GM19324 (cell line): ENCODE results near the gene TBX10.
A peak's percentile ranks its signal among the peaks of the same experiment; 100 is the strongest.
"Not testable (repeated sequence)": the region's sequence is repeated elsewhere in the genome, so short reads cannot be mapped to it uniquely, and the experiment has no call there.

Source experiments
- ATAC-seq: cut with Tn5 transposase; IDR thresholded peaks from one replicate; pipeline ENCODE4 v1.9.1; 2021; ENCODE audit warnings: mild to moderate bottlenecking, moderate library complexity; ENCODE audit not compliant: unreplicated experiment, low FRiP score

Gene TBX10

GRCh38 chr11:67604815-67605214 is 34.7 kb downstream of the TBX10 start:
- no peak for ATAC-seq

GRCh38 chr11:67604119-67604518 is 35.4 kb downstream of the TBX10 start:
- not testable (repeated sequence) for ATAC-seq

GRCh38 chr11:67601098-67601497 is 38.5 kb downstream of the TBX10 start:
- ATAC-seq, result no peak

GRCh38 chr11:67600324-67601029 is 39.1 kb downstream of the TBX10 start:
- no peak for ATAC-seq

- ATAC-seq, result no peak
Observed at GRCh38 chr11:67599149-67599548, 40.4 kb downstream of the TBX10 start.

- not testable (repeated sequence) for ATAC-seq
Observed at GRCh38 chr11:67597963-67598362, 41.6 kb downstream of the TBX10 start.

- ATAC-seq, result not testable (repeated sequence)
Observed at GRCh38 chr11:67597458-67597857, 42.1 kb downstream of the TBX10 start.

DNA sequence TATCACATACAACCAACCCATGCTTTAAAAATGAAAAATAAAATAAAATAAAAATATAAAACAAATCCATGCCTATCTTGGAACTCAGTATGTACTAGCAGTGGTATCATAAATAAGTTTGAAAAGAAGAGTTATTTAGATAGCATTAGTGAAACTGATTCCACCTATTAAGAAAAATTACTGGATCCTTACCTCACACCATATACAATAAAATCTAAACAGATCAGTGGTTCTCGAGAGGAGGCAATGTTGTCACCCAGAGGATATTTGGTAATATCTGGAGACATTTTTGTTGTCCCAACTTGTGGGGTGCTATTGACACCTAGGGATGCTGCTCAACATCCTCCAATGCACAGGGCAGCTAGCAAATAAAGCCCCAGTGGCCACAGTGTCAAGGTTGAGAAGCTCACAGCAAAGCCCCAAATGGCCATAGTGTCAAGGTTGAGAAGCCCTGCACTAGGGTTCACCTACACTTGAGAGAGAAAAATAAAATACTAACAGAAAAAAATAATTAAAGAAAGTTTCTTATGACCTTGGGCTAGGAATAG is 42.7 kb downstream of the TBX10 start:
- ATAC-seq, result no peak

DNA sequence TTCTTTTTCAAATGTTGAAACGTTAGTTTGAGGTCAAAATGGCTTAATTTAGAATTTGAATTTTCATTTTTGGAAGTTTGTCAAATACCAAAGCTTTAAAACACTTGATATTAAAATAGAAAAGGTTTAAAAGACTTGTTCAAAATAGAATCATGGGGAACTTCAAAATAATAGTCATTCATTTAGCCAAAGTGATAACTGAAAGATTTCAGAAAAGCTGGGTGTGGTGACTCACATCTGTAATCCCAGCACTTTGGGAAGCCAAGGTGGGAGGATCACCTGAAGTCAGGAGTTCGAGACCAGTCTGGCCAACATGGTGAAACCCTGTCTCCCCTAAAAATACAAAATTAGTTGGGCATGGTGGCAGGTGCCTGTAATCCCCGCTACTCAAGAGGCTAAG is 45.1 kb downstream of the TBX10 start:
- no peak for ATAC-seq

DNA sequence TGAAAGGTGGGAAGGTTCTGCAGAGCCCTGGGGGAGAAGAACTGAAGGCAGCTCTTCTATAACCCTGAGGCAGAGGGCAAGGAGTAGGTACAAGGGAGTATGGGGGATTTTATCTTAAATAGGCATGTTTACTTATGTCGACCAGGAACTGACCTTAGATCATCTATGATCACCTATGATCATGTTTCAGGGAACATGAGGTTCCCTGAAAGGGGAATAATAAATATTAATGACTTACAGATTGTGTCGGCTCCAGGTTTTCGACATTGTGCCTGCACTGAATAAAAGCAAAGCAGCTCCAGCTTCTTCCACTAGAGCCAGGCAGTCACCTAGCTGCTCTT is 46.0 kb downstream of the TBX10 start:
- ATAC-seq, result no peak

DNA sequence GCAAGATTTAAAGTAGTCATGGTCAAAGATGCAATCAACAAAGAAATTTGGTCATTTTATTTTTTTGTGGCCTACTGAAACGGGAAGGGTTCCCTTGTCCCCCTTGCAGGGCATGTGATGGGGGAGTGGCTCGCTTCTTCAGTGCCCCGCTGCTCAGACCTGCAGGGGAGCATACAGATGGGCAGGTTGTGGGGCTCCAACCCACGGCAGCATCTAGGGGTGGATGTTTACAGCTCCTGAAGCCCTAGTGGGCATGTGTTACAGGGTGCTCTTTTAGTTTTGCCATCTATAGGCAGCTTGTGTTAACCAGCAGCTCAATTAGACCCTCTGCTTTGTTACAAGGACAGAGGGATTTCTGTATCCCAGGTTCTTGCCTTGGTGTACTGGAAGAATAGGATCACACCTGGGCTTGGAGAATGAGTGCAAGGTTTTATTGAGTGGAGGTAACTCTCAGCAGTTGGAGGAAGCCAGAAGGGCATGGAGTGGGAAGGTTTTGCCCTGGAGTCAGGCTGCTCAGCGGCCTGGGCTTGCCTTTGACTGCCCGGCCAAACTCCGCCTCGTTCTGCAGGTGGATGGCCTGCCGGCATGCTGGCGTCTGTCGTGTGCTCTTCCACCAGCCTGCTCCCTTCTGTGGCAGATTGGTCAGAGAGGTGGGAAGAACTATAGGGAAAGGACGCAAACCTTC is 46.5 kb downstream of the TBX10 start:
- no peak for ATAC-seq

GRCh38 chr11:67588899-67589415 is 50.6 kb downstream of the TBX10 start:
- not testable (repeated sequence) for ATAC-seq

DNA sequence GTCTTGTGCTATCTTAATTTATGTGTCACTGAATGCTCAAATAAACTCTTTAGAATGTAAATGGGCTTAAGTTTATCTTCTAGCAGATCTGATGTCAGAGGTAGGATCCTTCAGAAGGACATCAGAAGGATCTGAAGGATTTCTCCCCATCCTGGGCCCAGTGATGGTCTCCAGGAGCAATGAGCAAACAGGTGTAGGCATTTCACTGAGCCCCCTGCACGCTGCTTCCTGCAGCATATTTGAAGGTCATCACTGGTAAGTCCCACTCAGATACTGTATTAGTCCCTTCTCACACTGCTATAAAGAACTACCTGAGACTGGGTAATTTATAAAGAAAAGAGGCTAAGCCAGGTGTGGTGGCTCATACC is 51.4 kb downstream of the TBX10 start:
- ATAC-seq, result no peak

DNA sequence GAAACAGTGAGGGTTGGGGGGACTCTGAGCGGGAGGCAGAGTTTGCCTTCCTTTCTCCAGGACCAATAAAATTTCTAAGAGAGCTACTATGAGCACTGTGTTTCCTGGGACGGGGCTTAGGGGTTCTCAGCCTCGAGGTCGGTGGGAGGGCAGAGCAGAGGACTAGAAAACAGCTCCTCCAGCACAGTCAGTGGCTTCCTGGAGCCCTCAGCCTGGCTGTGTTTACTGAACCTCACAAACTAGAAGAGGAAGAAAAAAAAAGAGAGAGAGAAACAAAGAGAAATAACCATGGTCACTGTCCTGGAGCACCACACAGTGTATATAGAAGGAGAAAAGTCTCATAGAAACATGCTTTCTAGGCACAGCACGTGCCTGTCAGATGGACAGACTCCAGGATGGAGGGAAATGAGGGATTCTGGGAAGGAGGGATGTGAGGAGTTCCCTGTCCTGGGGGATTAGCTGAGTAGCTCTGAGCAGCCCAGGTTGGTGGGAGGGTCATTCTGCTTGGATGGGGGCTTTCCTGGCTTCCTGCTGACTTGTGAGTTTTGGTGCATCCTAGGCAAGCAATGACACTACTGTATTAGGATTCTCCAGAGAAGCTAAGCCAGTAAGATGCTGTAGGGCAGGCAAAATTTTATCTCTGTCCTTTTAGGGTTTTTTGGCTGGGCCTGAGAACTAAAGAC is 52.9 kb downstream of the TBX10 start:
- ATAC-seq, result no peak

- no peak for ATAC-seq
Observed at GRCh38 chr11:67585911-67586310, 53.7 kb downstream of the TBX10 start.

- no peak for ATAC-seq
Observed at GRCh38 chr11:67584881-67585873, 54.4 kb downstream of the TBX10 start.

DNA sequence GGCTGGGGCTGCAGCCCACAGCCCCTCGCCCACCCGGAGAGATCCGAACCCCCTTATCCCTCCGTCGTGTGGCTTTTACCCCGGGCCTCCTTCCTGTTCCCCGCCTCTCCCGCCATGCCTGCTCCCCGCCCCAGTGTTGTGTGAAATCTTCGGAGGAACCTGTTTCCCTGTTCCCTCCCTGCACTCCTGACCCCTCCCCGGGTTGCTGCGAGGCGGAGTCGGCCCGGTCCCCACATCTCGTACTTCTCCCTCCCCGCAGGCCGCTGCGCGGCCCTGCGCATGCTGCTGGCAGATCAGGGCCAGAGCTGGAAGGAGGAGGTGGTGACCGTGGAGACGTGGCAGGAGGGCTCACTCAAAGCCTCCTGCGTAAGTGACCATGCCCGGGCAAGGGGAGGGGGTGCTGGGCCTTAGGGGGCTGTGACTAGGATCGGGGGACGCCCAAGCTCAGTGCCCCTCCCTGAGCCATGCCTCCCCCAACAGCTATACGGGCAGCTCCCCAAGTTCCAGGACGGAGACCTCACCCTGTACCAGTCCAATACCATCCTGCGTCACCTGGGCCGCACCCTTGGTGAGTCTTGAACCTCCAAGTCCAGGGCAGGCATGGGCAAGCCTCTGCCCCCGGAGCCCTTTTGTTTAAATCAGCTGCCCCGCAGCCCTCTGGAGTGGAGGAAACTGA is 55.2 kb downstream of the TBX10 start:
- ATAC-seq, result no peak

GRCh38 chr11:67583247-67584204 is 56.0 kb downstream of the TBX10 start, which contains the start of gene GSTP1:
TSS of gene GSTP1 (plus strand) at chr11:67583812. CDS start at chr11:67583844, 32 bp downstream.
- peak; percentile 77 for ATAC-seq
